Bronchial smooth muscle cell (primary cell): Measurements from ENCODE around the gene NFKB1. TPM values are rescaled to one million over a fixed set of nuclear protein-coding genes. Genes with fewer than 3 reads are reported as not detected.

Experiments used
- total RNA-seq: library from RNA; depleted of rRNA; stranded (reverse); fragments of >200 nt; gene quantifications from 2 replicates; pipeline ENCODE4 v1.2.1, GENCODE V29; 2014

Gene NFKB1
- 18.4 and 22.4 TPM in 2 replicates for total RNA-seq

GRCh38 chr4:102500696-102501446 is at the start of gene NFKB1:
NFKB1 (plus strand) TSS chr4:102501359; CDS start chr4:102525519, 24,160 bp downstream.

Other genes starting within 250 kb of the NFKB1 start
- gene SLC39A8, start 155.9 kb upstream of the NFKB1 start, total RNA-seq = 3.8 and 7.3 TPM in 2 replicates